Activated CD8-positive, alpha-beta T cell treated with anti-CD3 and anti-CD28 coated beads for 36 hours (primary cell): ENCODE results near the gene SHANK1. TPM values are rescaled to one million over a fixed set of nuclear protein-coding genes. Genes with fewer than 3 reads are reported as not detected.
"Not testable (repeated sequence)": the region's sequence is repeated elsewhere in the genome, so short reads cannot be mapped to it uniquely, and the experiment has no call there.

ENCODE experiments used
- ATAC-seq: fragments of 200-7000 bp; cut with Tn5 transposase; one replicate; pipeline ENCODE4 v1.10.0; 2021; ENCODE audit warnings: mild to moderate bottlenecking, moderate library complexity
- CTCF ChIA-PET: fragments of 350-600 bp; sonication (Branson Sonifier 250); formaldehyde crosslinking; loops from one replicate; lab custom pipeline; 2021; ENCODE audit warnings: antibody characterized with exemption; lab: Charles Lee
- POLR2A ChIA-PET: fragments of 350-600 bp; sonication (Branson Sonifier 250); formaldehyde crosslinking; loops from one replicate; lab custom pipeline; 2021; ENCODE audit warnings: antibody characterized with exemption; lab: Charles Lee
- DNase-seq: peaks from one replicate; pipeline ENCODE4 v3.0.0-alpha.2; 2020
- H3K27ac Mint-ChIP-seq: one replicate; pipeline ENCODE4 v1.8.0; 2021; ENCODE audit warnings: mild to moderate bottlenecking, mixed read lengths
- H3K27me3 Mint-ChIP-seq: one replicate; pipeline ENCODE4 v1.8.0; 2021; ENCODE audit warnings: mixed read lengths
- H3K36me3 Mint-ChIP-seq: one replicate; pipeline ENCODE4 v1.8.0; 2021; ENCODE audit warnings: low read depth, mixed read lengths
- H3K4me1 Mint-ChIP-seq: one replicate; pipeline ENCODE4 v1.8.0; 2021; ENCODE audit warnings: low read depth, mixed read lengths
- H3K4me3 Mint-ChIP-seq: one replicate; pipeline ENCODE4 v1.8.0; 2021; ENCODE audit warnings: mild to moderate bottlenecking, moderate library complexity, mixed read lengths
- H3K9me3 Mint-ChIP-seq: one replicate; pipeline ENCODE4 v1.8.0; 2021; ENCODE audit warnings: mixed read lengths
- CTCF ChIP-seq: fragments of 200-600 bp; IDR thresholded peaks from one replicate; pipeline ENCODE4 v1.8.0; 2022; ENCODE audit warnings: antibody characterized with exemption, mild to moderate bottlenecking
- intact Hi-C: fragments of 100-400 bp; cut with micrococcal nuclease; formaldehyde crosslinking; loops from one replicate; pipeline ENCODE4 v1.10.0; 2022
- total RNA-seq, 2 experiments: library from RNA; stranded (reverse); gene quantifications; one replicate each; pipeline ENCODE4 v1.2.3, GENCODE V29; 2021

SHANK1 gene
- under 1 TPM in 1 of 2 experiments, not detected in 1; 0.25 TPM for total RNA-seq

- ChIA-PET CTCF (no interaction called here), POLR2A (no interaction called here)
- Mint-ChIP-seq H3K27ac (no peak within 1 kb of the TSS), H3K4me1 (peaks cover 4% of the 10 kb centered on the region), H3K27me3 (peaks cover 44% of the 10 kb centered on the region), H3K36me3 (no peaks in the 10 kb centered on the region), H3K9me3 (no peaks in the 10 kb centered on the region), H3K4me3 (no peak within 1 kb of the TSS)
- TF ChIP-seq CTCF: no peak
- DNase-seq (no peak), ATAC-seq (no peak)
- intact Hi-C loops: no loop called here
Observed at GRCh38 chr19:50719566-50719965, at the start of gene SHANK1. Gene SHANK1 (minus strand): TSS chr19:50719802. CDS start chr19:50716919, 2,883 bp downstream.

DNA sequence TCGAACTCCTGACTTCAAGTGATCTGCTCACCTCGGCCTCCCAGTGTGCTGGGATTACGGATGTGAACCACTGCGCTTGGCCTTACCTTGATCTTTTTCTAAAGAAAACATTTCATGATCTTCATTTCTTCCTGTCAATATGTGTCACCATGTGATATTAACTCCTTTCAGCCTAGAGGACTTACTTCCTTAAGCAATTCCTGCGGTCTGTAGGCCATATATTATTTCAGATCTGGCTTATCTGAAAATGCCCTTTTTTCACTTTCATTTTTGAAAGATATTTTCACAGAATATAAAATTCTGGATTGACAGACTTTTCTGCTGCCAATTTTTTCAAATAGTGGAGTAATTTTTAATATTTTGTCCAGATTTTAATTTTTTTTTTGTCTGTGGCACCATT, 48.7 kb upstream of the SHANK1 start:
- H3K27me3 Mint-ChIP-seq: peaks cover 14% of the 10 kb centered on the region
- no peaks in the 10 kb centered on the region for H3K9me3 Mint-ChIP-seq
- POLR2A ChIA-PET: no interaction called here
- H3K27ac Mint-ChIP-seq: no peak overlapping the region
- H3K4me1 Mint-ChIP-seq: no peaks in the 10 kb centered on the region
- no peak overlapping the region for H3K4me3 Mint-ChIP-seq
- DNase-seq: no peak
- no peak for TF ChIP-seq CTCF
- intact Hi-C loops: no loop called here
- no peak for ATAC-seq
- CTCF ChIA-PET: no interaction called here
- H3K36me3 Mint-ChIP-seq: no peaks in the 10 kb centered on the region

DNA sequence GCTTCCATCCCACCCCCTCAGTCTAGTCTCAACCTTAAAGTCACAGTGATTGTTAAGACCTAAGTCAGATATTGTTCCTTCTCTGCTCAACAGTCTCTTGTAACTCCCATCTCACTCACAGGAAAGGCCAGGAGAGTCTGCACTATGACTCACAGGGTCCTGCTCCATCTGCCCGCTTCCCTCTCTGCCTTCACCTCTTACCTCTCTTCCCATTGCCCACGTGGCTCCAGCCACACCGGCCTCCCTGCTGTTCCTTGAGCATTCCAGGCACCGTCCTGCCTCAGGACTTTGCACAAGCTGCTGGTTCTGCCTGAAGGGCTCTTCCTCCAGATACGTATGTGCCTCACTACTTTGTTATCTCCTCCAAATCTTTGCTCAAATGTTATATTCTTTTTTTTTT, 47.7 kb upstream of the SHANK1 start:
- intact Hi-C loops, POLR2A ChIA-PET, H3K36me3 Mint-ChIP-seq, H3K4me3 Mint-ChIP-seq, H3K4me1 Mint-ChIP-seq, DNase-seq, ATAC-seq, H3K9me3 Mint-ChIP-seq, H3K27ac Mint-ChIP-seq, CTCF ChIA-PET: not testable (repeated sequence)
- peaks cover 14% of the 10 kb centered on the region for H3K27me3 Mint-ChIP-seq

DNA sequence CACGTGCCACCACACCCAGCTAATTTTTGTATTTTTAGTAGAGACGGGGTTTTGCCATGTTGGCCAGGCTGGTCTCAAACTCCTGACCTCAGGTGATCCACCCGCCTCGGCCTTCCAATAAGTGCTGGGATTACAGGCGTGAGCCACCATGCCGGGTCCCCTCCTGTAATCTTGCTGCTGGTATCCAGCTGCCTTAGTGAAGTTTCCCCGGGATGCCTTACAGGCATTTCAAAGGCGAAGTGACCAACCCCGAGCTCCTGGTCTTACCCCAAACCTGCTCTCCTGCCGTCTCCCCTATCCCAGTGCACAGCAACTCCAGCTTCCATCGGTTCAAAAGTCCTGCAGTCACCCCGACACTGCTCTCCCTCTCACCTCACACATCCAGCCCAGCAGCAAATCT, 47.1 kb upstream of the SHANK1 start:
- ATAC-seq, H3K36me3 Mint-ChIP-seq, DNase-seq, H3K4me3 Mint-ChIP-seq, H3K27ac Mint-ChIP-seq, H3K9me3 Mint-ChIP-seq, POLR2A ChIA-PET, intact Hi-C loops, H3K4me1 Mint-ChIP-seq, CTCF ChIA-PET: not testable (repeated sequence)
- H3K27me3 Mint-ChIP-seq: peaks cover 14% of the 10 kb centered on the region

DNA sequence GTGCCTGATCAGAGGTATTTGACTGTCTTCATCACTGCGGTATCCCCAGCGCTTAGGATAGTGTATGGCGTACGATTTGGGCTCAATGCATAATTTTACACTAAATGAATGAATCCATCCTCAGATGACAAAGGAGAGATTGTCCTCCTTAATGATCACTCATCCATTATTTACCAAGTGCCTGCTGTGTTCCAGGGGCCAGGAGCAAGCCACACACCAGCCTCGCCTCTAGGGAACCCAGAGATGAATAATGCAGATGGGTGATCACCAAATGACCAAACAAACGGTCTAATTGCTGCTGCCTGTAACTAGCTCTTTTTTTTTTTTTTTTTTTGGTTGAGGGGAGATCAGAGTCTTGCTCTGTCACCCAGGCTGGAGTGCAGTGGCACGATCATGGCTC, 44.8 kb upstream of the SHANK1 start:
- Mint-ChIP-seq H3K27ac (no peak overlapping the region), H3K36me3 (no peaks in the 10 kb centered on the region), H3K9me3 (peaks cover 3% of the 10 kb centered on the region), H3K4me1 (no peaks in the 10 kb centered on the region), H3K4me3 (no peak overlapping the region), H3K27me3 (peaks cover 16% of the 10 kb centered on the region)
- DNase-seq (no peak), ATAC-seq (no peak)
- intact Hi-C loops: no loop called here
- ChIA-PET CTCF (interaction anchor here (1.0 kb wide), 1 partner anchor 39 kb away, joined by 3 read pairs; no protein-coding TSS in a partner anchor), POLR2A (no interaction called here)
- TF ChIP-seq CTCF: no peak

- H3K4me1 Mint-ChIP-seq, H3K36me3 Mint-ChIP-seq, DNase-seq, H3K9me3 Mint-ChIP-seq, H3K27ac Mint-ChIP-seq, ATAC-seq, intact Hi-C loops, POLR2A ChIA-PET, H3K4me3 Mint-ChIP-seq, CTCF ChIA-PET: not testable (repeated sequence)
- peaks cover 16% of the 10 kb centered on the region for H3K27me3 Mint-ChIP-seq
Observed at GRCh38 chr19:50763521-50763920, 43.9 kb upstream of the SHANK1 start.

- H3K4me3 Mint-ChIP-seq, H3K9me3 Mint-ChIP-seq, H3K27ac Mint-ChIP-seq, DNase-seq, intact Hi-C loops, ATAC-seq, H3K36me3 Mint-ChIP-seq, H3K4me1 Mint-ChIP-seq: not testable (repeated sequence)
- ChIA-PET POLR2A (interaction anchor here (0.8 kb wide), 1 partner anchor 31 kb away, joined by 4 read pairs; no protein-coding TSS in a partner anchor), CTCF (interaction anchor here (1.8 kb wide), 1 partner anchor 223 kb away, joined by 5 read pairs; no protein-coding TSS in a partner anchor)
- peaks cover 12% of the 10 kb centered on the region for H3K27me3 Mint-ChIP-seq
Observed at GRCh38 chr19:50761501-50761900, 41.9 kb upstream of the SHANK1 start.
